Lower leg skin (tissue), 4 donors: Measurements from ENCODE around the gene ATP5IF1. TPM values are rescaled to one million over a fixed set of nuclear protein-coding genes. Genes with fewer than 3 reads are reported as not detected.

ENCODE experiments used
- DNase-seq, 2 donors: peaks; one replicate each; pipeline ENCODE4 v3.0.0-alpha.2; 2019; ENCODE audit warnings: low spot score in 2 of 2
- H3K4me3 ChIP-seq: fragments of 200-600 bp; sonication (generic); 2 replicates; pipeline ENCODE4 v1.5.1; 2017; ENCODE audit warnings: mild to moderate bottlenecking, low read depth; ENCODE audit not compliant: poor library complexity, severe bottlenecking
- CTCF ChIP-seq, 3 donors: fragments of 450-650 bp; IDR thresholded peaks; one replicate each; pipeline ENCODE4 v1.5.1; 2016; ENCODE audit warnings: antibody characterized with exemption in 3 of 3, mild to moderate bottlenecking in 3 of 3, moderate library complexity in 2 of 3
- POLR2A ChIP-seq, 2 donors: fragments of 450-650 bp; IDR thresholded peaks; one replicate each; pipeline ENCODE4 v1.6.1; 2016 to 2017; ENCODE audit warnings: antibody characterized with exemption in 2 of 2, mild to moderate bottlenecking in 1 of 2, moderate library complexity in 1 of 2
- WGBS, 2 donors: methylation state at CpG; one replicate each; pipeline ENCODE4 v1.1.5; 2018; 5-methylcytosine and 5-hydroxymethylcytosine counted together
- intact Hi-C: fragments of 100-400 bp; cut with DNase I; formaldehyde crosslinking; loops from one replicate; pipeline ENCODE4 v1.15.0; 2023; ENCODE audit warnings: low total_unique reads
- total RNA-seq, 4 donors: library from RNA; depleted of rRNA; stranded (reverse); fragments of >200 nt; gene quantifications; one replicate each; pipeline ENCODE4 v1.1.0, GENCODE V29; 2016

ATP5IF1 gene
- total RNA-seq, 4 donors from 2014 or later, result 125 to 326 (median 247) TPM

GRCh38 chr1:28205243-28205642 lies 30.7 kb upstream of the ATP5IF1 start:
- TF ChIP-seq POLR2A (IDR thresholded peaks at IDR 0.05) (no peak), CTCF (IDR thresholded peaks at IDR 0.05) (no peak)
- 91 to 92% methylated on average over 4 of the region's 4 CpGs for WGBS, 2 donors
- no peak overlapping the region for H3K4me3 ChIP-seq
- no peak for DNase-seq
- intact Hi-C loops, result loop anchor here (10.0 kb wide), 1 partner anchor 110 kb away; no protein-coding TSS in a partner anchor

- intact Hi-C loops, result loop anchor here (10.0 kb wide), 1 partner anchor 114 kb away; no protein-coding TSS in a partner anchor
- TF ChIP-seq CTCF (IDR thresholded peaks at IDR 0.05), result no peak
- TF ChIP-seq POLR2A (IDR thresholded peaks at IDR 0.05), result no peak
- no peak overlapping the region for H3K4me3 ChIP-seq
- WGBS, 2 donors, result 39 to 42% methylated on average over 4 of the region's 4 CpGs
- DNase-seq, result no peak
Observed at GRCh38 chr1:28208818-28209441, 27.0 kb upstream of the ATP5IF1 start.

- intact Hi-C loops, result loop anchor here (10.0 kb wide), 1 partner anchor 115 kb away; no protein-coding TSS in a partner anchor
- whole genome bisulfite sequencing, 2 donors, result 61 to 62% methylated on average over 1 of the region's 1 CpG
Observed at GRCh38 chr1:28209700-28210099, 26.2 kb upstream of the ATP5IF1 start.

GRCh38 chr1:28213315-28213714 lies 22.6 kb upstream of the ATP5IF1 start:
- intact Hi-C loops, result no loop called here
- TF ChIP-seq POLR2A (IDR thresholded peaks at IDR 0.05) (no peak), CTCF (IDR thresholded peaks at IDR 0.05) (no peak)
- WGBS, 2 donors, result 49 to 71% methylated on average over 2 of the region's 2 CpGs
- no peak overlapping the region for H3K4me3 ChIP-seq
- DNase-seq, result no peak

More at GRCh38 chr1:28209700-28210099, 26.2 kb upstream of the ATP5IF1 start:
- no peak for DNase-seq
- TF ChIP-seq CTCF (IDR thresholded peaks at IDR 0.05) (no peak), POLR2A (IDR thresholded peaks at IDR 0.05) (no peak)
- no peak overlapping the region for H3K4me3 ChIP-seq

- intact Hi-C loops, result no loop called here
- H3K4me3 ChIP-seq, result no peak overlapping the region
- TF ChIP-seq POLR2A (IDR thresholded peaks at IDR 0.05) (no peak), CTCF (IDR thresholded peaks at IDR 0.05) (no peak)
- no peak for DNase-seq
Observed at GRCh38 chr1:28229089-28229488, 6.8 kb upstream of the ATP5IF1 start.

GRCh38 chr1:28229996-28230395 lies 5.9 kb upstream of the ATP5IF1 start:
- intact Hi-C loops, result no loop called here
- TF ChIP-seq CTCF (IDR thresholded peaks at IDR 0.05) (no peak), POLR2A (IDR thresholded peaks at IDR 0.05) (no peak)
- whole genome bisulfite sequencing, 2 donors, result 67 to 73% methylated on average over 2 of the region's 2 CpGs
- no peak for DNase-seq
- no peak overlapping the region for H3K4me3 ChIP-seq
